Measurements from ENCODE around the gene FRMD4A.

Gene FRMD4A

GRCh38 chr10:14014423-14014822, 316.3 kb downstream of the FRMD4A start:
- DNase-seq (ENCODE audit: low read depth) = no peak

DNA sequence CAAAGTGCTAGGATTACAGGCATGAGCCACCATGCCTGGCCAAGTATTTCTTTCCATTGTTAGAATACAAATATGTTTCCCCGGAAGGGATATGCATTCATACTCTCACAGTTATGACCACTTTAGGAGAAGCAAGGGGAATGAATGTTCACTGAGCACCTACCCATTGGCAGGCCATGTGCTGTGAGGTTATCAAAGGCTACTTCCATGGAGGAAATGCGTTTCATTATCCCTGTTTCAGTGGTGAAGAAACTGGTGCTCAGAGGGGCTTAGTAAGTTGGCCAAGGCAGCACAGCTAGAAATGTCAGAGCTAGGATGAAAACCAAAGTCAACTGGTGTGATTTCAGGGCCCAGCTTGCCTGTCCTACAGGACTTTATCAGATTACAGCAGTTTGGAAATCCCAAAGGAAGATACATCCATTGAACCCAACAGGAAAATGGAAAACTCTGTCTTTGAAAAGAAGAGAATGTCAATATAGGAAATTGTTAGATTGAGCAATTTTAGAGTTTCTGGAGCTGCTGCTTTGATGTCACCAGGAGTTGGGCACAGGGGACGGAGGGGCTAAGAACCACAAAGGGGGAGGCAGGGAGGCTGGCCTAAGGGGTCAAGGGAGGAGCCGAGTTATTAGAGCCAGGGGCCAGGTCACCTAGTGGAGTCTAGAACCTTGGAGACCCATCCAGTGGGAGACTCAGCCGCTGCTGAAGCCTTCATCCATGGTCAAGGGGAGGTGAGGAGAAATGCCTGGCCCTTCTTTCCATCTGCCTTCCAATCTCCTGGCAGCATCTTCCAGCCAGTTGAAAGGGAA, 319.8 kb downstream of the FRMD4A start:
- DNase-seq (ENCODE audit: low read depth) = no peak

DNA sequence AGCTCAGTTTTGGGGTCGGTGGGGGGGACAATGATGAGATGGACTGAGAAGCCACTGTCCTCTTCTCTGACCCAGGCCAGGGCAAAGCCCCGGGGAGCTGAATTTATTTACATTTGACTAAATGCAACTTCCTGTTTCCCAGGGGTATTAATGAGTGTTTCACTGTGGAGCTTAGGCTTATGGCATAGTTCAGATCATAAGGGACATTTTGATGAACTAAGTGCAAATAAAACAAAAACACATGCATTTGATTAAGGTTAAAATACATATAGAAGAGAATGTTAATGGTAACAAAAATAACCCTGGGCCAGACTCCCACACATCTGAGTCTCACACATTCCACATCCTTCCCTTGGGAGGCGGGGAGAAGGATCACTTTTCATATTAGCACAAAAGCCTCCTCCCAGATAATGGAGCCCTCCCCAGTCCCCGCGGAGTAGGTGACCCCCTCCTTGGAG, 320.6 kb downstream of the FRMD4A start:
- no peak for DNase-seq (ENCODE audit: low read depth)

- peak; percentile 54 for DNase-seq (ENCODE audit: low read depth)
These were observed 321.2 kb downstream of the FRMD4A start for GRCh38 chr10:14009371-14010100.

- DNase-seq (ENCODE audit: low read depth) = no peak
These were observed 322.0 kb downstream of the FRMD4A start for GRCh38 chr10:14008740-14009080.

- no peak for DNase-seq (ENCODE audit: low read depth)
These were observed 326.2 kb downstream of the FRMD4A start for GRCh38 chr10:14004536-14004935.

- DNase-seq (ENCODE audit: low read depth) = no peak
These were observed 327.1 kb downstream of the FRMD4A start for GRCh38 chr10:14003517-14004184.

- no peak for DNase-seq (ENCODE audit: low read depth)
These were observed 329.3 kb downstream of the FRMD4A start for GRCh38 chr10:14001298-14002040.

GRCh38 chr10:13998163-13998835, 332.4 kb downstream of the FRMD4A start:
- no peak for DNase-seq (ENCODE audit: low read depth)

- no peak for DNase-seq (ENCODE audit: low read depth)
These were observed 333.1 kb downstream of the FRMD4A start for GRCh38 chr10:13997650-13998049.

- no peak for DNase-seq (ENCODE audit: low read depth)
These were observed 335.8 kb downstream of the FRMD4A start for GRCh38 chr10:13994932-13995331.

GRCh38 chr10:13993673-13994089, 337.0 kb downstream of the FRMD4A start:
- no peak for DNase-seq (ENCODE audit: low read depth)

DNA sequence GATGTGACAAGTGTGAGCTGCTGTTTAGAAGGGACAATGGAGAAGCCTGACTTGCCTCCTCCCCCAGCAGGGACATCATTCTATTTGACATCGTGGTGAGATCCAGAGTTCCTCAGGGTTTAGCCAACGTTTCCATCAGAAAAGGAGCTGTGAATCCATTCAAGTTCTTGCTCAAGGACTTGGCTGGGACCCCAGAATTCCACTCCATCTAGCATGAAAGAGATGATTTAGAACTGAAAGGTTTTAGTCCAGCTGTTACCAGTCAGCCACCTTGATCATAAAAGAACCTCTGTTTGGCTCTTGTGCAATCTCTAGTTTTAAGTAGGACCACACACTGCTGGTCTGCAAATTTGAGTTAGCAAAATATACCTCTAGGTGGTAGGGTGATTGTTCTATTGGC, 337.6 kb downstream of the FRMD4A start:
- DNase-seq (ENCODE audit: low read depth) = no peak

- no peak for DNase-seq (ENCODE audit: low read depth)
These were observed 339.4 kb downstream of the FRMD4A start for GRCh38 chr10:13991353-13991752.

DNA sequence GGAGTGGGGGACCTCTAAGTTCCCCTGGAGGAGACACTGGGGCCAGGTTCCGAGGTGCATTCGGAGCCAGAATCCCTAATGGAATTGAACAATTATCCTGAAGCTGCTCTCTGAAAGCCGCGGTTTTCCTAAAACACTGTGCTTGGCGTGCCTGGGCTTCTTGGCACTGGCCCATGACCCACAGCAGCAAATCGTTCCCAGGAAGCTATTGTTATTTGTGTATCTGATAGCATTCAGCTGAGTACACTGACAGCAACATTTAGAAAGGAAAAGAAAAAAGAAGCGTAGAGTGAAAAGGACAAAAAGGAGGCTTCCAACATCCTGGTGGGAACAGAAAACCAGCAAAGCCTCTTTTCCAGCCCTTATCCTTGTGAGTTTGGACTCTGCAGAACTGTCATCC, 339.8 kb downstream of the FRMD4A start:
- DNase-seq (ENCODE audit: low read depth) = no peak

- DNase-seq (ENCODE audit: low read depth) = no peak
These were observed 340.3 kb downstream of the FRMD4A start for GRCh38 chr10:13990392-13990805.

DNA sequence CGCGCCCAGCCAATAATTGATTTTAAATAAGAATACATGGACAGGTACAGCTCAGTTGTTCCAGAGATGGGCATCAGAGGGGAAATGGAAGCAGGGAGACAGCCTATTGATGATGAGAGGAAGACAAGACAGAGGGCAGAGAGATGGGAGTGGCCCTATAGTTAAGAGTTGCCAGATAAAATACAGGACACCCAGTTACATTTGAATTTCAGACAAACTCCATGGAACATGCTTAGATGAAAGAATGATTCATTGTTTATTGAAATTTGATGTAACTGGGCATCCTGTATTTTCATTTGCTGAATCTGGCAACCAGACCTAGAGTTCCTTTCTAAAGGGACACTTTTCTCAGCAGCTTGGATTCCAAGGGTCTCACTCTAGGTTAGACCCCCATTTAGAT, 341.1 kb downstream of the FRMD4A start:
- DNase-seq (ENCODE audit: low read depth) = no peak

- no peak for DNase-seq (ENCODE audit: low read depth)
These were observed 343.3 kb downstream of the FRMD4A start for GRCh38 chr10:13987446-13987845.

- no peak for DNase-seq (ENCODE audit: low read depth)
These were observed 346.0 kb downstream of the FRMD4A start for GRCh38 chr10:13984647-13985155.

DNA sequence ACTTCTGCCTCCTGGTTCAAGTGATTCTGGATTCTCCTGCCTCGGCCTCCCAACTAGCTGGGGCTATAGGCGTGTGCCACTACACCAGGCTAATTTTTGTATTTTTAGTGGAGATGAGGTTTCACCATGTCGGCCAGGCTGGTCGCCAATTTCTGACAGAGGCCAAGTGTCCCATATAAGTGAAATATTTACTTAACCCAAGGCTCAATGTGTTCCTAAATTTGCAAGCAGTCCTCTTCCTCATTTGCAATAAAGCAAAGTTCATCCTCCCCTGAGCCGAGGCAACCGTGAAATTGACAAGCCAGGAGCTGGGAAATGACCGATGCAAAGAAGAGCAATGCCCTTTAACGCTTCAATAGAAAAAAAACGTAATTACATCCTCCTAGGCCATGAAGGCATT, 347.7 kb downstream of the FRMD4A start:
- DNase-seq (ENCODE audit: low read depth) = no peak

- no peak for DNase-seq (ENCODE audit: low read depth)
These were observed 352.1 kb downstream of the FRMD4A start for GRCh38 chr10:13978533-13979115.

All from stimulated activated CD8-positive, alpha-beta memory T cell treated with anti-CD3 and anti-CD28 coated beads, Interleukin-12 subunit alpha, Interleukin-12 subunit beta, amount 100 ng/mL, for 4 hours (primary cell).